Stimulated activated CD8-positive, alpha-beta memory T cell treated with anti-CD3 and anti-CD28 coated beads, Interleukin-15, amount 100 ng/mL, for 48 hours (primary cell): Measurements from ENCODE around the gene UBIAD1.
"Not testable (repeated sequence)": the region's sequence is repeated elsewhere in the genome, so short reads cannot be mapped to it uniquely, and the experiment has no call there.

ENCODE experiments used
- DNase-seq, 2 donors: peaks; one replicate each; pipeline ENCODE4 v3.0.0-alpha.2; 2020; ENCODE audit warnings: low read depth in 2 of 2

Gene UBIAD1, protein sequence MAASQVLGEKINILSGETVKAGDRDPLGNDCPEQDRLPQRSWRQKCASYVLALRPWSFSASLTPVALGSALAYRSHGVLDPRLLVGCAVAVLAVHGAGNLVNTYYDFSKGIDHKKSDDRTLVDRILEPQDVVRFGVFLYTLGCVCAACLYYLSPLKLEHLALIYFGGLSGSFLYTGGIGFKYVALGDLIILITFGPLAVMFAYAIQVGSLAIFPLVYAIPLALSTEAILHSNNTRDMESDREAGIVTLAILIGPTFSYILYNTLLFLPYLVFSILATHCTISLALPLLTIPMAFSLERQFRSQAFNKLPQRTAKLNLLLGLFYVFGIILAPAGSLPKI

DNA sequence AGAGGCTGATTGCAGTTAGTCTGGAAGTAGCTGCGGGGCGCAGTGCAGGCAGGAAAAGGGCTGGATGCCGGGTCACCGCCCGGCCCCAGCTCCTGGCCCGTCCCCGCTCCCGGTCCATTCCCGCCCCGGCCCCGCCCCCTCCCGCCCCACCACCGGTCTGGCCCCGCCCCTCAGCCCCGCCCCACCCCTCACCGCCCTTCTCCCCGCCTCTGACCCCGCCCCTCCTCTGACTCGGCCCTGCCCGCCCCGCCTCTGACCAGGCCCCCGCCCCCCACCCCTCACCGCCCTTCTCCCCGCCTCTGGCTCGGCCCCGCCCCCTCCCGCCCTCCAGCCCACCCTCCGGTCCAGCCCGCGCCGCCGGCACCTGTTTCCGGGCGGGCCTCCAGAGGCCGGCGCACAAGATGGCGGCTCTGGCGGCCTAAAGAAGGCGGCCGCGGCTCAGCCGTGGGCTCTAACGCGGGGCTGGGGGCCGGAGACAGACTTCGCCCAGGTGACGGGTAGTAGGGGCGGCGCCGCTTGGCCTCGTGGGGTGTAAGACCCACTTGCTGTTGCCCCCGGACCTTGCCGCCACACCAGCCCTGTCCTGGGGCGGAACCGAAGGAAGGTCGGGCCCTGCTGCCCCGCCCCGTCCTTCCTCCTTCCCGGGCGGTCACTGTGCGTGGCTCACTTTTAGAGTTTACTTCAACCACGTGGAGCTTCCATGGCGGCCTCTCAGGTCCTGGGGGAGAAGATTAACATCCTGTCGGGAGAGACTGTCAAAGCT, at the start of gene UBIAD1:
Gene UBIAD1, plus strand, starts transcription at position 367 of the 763 bp plus-strand sequence. Its CDS starts 334 bp downstream, at position 701.
- DNase-seq: peak; percentile 72 to 73

DNA sequence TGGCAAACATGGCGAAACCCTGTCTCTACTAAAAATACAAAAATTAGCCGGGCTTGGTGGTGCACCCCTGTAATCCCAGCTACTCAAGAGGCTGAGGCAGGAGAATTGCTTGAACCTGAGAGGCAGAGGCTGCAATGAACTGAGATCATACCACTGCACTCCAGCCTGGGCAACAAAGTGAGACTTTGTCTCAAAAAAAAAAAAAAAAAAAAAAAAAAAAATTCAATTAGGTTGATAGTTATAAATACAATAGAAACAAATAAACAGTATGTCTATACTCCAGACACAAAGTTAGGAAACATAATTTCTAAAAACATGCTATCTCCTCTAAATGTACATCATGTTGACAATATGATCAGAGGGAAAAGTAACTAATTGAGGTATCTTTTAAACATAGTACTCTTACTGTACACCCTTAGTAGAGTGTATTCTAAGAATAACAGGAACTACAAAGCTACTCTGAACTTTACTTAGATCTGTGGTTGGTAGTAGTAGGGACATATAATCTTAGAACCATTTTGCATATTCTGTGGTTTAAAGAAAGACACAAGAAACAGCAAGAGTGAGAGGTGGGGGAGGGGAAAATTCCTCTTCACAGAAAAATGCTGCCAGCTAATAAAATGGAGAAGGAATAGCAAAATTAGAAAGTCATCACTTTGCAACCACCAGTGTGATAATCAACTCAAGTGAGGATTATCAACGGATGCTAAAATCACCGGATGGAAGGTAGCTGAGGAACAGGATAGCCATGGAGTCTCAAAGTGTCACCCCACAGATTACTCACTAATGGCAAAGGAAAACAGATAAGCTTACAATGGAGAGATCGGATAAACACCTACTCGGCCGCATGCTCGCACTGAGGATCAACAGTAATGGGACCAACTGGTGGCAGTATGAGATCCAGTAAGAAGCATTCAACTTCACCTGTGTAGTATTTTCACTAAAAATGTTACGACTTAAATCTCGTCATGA, 45.6 kb upstream of the UBIAD1 start:
- DNase-seq: no peak

DNA sequence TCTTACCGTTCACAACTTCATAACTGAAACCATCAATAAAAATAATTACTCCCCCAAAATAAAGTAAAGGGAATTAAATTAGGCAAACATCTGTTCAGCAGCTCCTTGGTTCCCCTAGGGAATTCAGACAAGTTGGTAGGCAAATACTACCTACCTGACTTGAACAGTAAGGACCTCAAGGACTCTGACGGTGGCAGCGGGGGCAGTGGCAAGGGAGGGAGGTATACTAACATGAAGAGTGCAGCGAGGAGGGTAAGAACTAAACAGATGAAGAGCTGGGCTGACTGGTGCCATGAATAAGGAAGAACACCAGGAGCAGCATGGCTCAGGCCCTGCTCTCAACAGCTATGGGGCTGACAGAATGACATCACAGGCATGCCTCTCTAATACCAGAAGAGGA, 43.8 kb upstream of the UBIAD1 start:
- no peak for DNase-seq

DNA sequence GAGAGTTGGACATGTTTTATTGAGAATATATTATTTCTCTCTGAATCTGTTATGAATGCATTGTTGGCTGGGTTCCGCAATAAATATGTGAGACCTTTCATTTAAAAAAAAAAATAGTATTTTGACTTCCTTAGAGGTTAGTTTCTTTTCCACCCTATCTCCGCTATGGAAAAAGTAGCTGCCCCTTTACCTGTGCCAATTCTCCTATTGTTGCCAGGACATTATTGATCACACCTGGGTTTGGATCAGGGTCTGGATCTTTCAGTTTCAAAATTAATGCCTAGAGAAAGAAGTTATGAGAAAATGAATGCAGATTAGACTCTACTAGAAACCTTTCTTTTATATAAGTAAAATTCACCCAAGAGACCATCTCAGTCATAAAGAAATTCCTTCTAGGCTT, 39.8 kb upstream of the UBIAD1 start:
- DNase-seq: no peak

DNA sequence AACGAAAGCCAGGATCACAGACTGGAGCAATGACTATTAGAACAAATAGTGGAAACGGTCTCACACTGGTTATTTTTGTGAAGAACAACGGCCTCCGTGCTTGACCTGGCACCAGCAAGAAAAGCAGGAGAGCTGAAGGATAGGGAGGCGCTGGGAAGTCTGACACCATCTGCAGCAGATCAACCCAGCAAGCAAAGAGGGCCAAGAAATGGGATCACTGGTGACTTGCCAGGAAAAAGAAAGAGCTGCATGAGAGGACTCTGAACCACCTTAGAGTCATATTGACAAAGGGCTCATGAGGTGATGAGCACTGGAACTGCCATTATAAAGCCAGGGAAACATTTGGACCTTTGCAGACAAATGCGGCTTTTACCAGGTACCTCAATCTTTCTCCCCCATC, 35.6 kb upstream of the UBIAD1 start:
- no peak for DNase-seq

DNA sequence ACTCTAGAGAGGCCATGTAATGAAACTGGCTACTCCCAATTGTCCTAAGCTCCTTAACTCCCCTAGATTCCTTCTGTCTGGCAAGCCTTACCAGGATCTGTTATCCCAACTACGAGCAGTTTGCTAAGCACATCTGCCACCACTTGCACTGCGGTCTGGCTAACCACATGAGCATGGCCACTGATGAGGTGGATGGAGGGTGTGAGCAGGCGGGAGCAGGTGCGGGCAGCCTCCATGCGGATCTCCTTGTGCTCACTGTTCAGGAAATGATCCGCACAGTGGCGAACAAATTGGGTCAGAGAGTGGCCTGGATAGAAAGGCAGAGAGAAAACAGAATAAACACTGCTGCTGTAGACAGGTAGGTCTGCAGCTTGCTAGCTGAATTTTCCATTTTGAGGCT, 34.7 kb upstream of the UBIAD1 start:
- no peak for DNase-seq

DNA sequence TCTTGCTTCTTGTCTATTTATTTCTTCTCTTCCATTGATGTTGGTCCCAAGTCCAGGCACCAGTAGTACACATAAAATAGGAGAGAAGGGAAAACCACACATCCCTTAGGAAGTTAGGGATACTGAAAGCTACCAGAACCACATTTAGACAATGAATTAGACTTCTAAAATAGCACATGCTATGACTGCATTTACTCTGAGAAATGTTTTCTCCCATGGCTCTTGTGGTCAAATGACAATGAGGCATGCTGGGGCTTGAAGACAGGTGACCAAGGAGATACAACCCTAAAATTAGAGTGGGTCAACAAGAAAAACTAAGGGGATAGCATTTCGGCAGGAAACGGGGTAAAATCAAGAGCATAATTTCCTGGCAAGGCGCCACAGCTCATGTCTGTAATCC, 27.8 kb upstream of the UBIAD1 start:
- no peak for DNase-seq

DNA sequence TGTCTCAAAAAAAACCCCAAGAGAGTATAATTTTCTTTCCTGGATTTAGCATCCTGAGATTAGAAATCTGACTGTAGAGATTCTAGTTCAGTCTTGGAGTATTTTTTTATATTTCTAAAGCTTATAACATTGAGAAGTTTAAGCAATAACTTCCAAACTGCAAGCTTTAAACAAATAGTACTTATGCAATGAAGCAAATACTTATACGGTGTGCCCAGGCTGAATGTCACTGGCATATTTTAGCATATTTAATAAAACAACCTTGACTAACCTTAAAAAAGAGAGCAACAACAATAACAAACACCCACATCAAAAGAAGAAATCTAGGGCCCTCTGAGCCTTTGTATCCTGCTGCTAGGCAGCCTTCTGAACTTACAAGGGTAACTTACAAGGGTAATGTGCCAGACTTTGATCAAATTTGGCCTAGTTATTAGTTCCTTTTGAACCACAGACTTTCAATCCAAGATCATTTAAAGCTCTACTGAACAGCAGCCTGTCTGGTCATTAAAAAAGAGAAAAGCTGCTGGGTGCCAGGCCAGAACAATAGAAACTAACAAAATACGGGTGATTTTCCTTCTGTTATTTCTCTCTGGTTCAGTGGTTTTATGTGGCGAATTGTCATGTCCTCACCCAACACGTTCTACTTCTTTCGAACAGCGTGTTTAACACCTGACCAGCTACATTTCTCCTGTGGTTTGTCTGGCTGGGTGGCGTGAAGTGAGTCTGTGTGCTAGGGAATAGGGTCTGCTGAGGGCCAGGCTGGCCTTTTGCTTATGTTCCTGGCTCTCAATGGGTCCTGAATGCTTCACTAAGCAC, 26.9 kb upstream of the UBIAD1 start:
- DNase-seq: no peak

DNA sequence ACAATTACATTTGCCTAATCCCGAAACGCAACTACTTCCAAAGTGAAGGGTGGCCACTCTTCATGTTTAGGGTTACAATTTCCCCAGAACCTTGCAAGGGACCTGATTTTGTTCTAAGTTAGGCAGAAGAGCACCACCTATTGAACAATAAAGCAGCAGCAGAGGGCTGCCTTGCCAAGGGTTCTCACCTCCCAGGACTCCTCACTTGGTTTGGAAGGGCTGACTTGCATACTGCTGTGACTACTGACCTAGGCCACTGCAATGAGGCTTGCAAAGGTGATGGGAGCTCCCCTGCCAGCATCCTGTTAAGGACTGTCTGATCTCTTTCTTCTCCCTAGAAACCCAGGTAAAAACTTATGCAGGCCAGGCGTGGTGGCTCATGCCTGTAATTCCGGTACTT, 24.8 kb upstream of the UBIAD1 start:
- no peak for DNase-seq

DNA sequence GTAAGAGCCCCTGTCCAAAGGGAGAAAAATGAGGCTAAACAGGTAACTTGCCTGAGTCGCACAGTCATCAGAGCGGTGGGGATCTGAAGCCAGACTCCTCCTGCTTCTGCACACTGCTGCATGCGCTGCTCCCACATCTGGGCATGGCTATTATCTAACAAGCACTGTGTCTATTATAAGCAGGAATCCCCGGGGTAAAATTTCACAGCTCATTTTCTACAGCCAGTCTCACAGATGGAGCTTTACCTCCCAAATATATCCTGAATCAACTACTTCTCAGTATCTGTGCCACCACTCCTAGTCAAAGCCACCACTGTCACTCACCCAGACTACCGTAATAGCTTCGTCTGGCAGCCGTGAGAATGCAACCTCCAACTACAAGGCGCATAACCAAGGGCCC, 20.5 kb upstream of the UBIAD1 start:
- DNase-seq: no peak

DNA sequence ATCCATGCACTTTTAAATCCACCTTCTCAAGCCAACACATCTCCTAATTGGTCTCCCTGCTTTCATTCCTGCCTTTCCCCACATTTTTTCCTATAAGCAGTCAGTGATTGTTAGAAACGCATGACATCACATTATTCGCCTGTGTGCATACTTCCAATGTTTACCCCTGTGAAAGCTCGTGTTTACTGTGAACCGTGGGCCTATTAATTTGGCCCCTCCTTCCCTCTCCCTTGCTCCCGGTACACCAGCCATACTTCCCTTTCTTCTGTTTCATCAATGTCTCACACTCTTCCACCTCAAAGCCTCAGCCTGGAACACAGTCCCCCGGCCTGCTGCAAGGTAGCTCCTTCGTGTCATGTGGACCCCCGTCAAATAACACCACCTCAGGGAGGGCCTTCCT, 19.8 kb upstream of the UBIAD1 start:
- DNase-seq: no peak

DNA sequence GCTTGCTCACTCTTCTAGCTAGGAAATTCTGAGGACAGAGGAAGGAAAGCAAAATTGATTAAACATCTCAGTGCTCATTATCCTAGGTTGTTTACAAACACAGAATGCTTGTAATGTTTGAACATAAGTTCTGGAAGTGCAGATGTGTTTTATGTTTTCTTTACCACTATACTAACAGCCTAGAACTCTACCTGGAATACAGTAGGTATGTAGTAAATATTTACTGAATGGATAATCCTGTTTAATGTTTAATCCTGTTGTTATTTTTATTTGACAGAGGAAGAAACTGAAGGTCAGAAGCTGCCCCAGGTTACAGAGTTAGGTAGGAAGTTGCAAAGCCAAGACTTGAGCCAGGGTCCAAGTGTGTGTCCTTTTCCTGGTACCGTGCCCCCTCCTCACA, 16.7 kb upstream of the UBIAD1 start:
- no peak for DNase-seq

DNA sequence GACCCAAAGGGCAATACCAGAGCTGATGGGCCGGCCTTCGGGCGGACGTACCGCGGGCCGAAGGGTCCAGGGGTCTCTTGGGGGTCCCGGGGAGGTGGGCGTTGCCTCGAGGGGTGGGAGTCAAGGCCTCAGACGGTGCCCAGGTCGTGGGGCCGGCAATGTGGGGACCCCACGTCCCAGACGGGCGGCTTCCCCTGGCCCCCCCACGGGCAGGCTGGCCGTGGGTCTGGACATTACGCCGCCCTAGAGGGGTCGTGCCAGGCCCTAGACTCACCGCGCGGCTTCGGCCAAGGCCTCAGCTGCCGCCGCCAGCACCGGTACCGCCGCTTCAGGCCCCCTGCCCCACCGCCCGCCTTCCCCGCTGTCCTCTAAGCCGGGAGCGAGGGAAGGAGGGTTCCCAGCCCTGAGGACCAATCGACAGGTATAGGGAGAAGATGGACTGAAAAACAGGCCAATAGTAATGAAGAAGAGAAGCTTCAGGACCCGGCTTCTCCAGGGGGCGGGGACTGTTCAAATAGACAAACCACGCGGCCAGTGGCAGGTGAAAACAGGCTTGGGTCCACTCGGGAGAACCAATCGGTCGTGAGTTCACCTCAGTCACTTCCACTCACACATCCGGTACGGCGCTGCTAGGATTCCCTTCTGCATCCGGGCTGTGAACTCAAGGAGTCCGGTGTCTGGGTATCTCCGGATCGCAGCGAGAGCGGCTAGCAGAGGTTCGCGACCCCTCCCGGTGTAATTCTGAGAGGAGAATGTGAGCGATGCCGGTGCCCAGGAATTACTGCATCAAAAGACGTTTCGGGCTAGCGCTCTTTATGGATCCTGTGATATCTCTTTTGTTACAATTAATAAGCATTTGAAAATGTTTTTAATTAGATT, 10.6 kb upstream of the UBIAD1 start, which contains the start of gene MTOR:
Gene MTOR, minus strand, starts transcription at position 381 of the 879 bp plus-strand sequence. CDS start 3,142 bp downstream, outside the sequence.
- peak; percentile 93 to 95 for DNase-seq

DNA sequence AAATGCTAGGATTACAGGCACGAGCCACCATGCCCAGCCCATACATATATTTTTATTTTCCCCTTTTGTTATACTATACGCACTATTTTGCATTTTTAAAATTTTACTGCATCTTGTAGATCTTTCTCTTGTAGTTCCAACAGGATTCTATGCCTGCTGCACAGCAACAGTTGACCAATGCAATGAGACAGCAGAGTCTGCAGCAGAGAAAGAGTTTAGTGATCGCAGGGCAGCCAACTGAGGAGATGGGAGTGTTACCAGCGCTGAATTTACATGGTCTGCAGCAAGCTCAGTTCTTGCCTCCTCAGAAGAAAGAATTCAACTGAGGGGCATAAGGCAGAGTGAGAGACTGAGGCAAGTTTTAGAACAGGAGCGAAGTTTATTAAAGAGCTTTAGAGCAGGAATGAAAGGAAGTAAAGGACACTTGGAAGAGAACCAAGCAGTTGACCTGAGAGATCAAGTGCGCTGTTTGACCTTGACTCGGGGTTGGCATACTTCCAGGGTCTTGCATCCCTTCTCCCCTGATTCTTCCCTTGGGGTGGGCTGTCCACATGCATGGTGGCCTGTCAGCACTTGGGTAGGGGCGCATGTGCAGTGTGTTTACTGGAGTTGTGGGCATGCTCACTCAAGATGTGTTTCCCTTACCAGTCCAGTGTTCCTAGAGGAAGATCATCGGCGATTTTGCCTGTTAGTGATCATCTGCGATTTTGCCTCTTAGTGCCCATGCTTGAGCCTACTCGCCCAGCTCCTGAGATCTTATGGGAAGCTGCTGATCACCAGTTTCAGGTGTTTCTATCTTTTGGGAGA, 6.5 kb upstream of the UBIAD1 start:
- DNase-seq: no peak

DNA sequence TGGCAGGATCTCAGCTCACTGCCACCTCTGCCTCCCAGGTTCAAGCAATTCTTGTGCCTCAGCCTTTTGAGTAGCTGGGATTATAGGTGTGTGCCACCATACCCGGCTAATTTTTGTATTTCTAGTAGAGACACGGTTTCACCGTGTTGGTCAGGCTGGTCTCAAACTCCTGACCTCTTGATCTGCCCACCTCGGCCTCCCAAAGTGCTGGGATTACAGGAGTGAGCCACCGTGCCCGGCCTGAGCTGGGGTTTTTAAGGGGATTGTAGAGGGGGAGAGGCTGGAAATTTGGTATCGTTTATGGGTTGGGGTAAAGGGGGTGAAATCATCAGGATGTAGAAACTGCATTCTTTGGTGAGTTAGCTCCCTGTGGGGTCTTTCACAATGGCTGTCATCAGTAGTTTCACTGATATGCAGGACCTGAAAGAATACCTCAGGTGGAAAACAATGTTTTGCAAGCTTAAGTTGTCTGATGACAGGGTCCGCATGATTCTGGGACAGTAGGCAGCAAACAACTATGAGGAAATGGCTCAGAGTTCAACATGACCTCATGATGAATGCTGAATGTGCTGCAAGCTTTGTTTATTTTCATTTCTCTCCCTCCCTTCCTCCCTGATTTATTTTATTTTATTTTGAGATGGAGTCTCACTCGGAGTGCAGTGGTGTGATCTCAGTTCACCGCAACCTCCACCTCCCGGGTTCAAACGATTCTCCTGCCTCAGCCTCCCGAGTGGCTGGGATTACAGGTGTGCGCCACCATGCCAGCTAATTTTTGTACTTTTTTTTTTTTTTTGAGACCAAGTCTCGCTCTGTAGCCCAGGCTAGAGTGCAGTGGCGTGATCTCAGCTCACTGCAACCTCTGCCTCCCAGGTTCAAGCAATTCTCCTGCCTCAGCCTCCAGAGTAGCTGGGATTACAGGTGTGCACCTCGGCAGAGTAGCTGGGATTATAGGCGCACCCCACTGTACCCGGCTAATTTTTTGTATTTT, 5.4 kb upstream of the UBIAD1 start:
- DNase-seq: not testable (repeated sequence)

DNA sequence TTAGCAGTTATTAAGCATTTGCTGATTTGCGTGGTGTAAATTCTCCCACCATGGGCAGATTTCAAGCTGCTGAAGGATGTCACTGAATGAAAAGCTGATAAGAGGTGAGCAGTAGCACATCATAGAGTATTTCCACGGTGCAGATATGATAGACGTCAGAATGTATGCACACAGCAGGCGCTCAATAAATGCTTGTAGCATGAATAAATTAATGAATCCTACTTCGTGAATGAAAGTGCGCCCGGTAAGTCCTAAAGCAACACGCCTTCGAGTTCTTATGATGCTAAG, 510 bp upstream of the UBIAD1 start:
- no peak for DNase-seq

DNA sequence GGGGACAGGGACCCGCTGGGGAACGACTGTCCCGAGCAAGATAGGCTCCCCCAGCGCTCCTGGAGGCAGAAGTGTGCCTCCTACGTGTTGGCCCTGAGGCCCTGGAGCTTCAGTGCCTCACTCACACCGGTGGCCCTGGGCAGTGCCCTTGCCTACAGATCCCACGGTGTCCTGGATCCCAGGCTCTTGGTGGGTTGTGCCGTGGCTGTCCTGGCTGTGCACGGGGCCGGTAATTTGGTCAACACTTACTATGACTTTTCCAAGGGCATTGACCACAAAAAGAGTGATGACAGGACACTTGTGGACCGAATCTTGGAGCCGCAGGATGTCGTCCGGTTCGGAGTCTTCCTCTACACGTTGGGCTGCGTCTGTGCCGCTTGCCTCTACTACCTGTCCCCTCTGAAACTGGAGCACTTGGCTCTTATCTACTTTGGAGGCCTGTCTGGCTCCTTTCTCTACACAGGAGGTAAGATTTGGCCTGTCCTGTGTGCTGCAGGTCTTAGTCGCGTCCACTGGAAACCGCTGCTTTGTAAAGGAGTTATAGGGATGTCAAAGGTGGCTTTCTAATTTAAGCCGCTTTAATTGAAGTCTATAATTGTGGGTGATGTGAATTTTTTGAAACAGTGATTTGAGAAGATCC, 717 bp downstream of the UBIAD1 start:
- no peak for DNase-seq

DNA sequence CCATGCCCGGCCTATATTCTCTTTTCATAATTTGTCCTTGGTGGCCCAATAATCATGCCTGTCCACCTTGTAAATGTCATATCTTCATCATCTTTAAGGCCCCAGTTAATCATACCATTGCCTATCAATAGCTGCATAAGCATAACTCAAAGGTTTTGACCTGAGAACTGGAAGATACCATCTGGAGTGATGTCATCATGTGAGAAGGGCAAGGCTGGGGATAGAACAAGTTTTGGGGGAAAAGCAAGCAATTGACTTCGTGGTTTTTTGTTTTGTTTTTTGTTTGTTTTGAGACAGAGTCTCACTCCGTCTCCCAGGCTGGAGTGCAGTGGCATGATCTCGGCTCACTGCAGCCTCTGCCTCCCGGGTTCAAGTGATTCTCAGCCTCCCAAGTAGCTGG, 6.2 kb downstream of the UBIAD1 start:
- no peak for DNase-seq
